Stomach (tissue), 4 donors: ENCODE results near the gene MTM1.

Source experiments
- CTCF ChIP-seq, 7 experiments: fragments of 450-650 bp in 4 of 7; fragments of 200-600 bp in 3 of 7; sonication (generic) in 3 of 7; IDR thresholded peaks; one replicate each; pipeline ENCODE4 v1.5.1; 2016 to 2019; ENCODE audit warnings: antibody characterized with exemption in 7 of 7, control low read depth in 2 of 7, mild to moderate bottlenecking in 1 of 7
- EP300 ChIP-seq: sonication (generic); formaldehyde crosslinking; IDR thresholded peaks from one replicate; pipeline ENCODE4 v1.6.1; 2017; ENCODE audit warnings: antibody characterized with exemption
- POLR2A ChIP-seq, 4 donors: fragments of 450-650 bp; IDR thresholded peaks; one replicate each; pipeline ENCODE4 v1.6.1; 2016; ENCODE audit warnings: antibody characterized with exemption in 4 of 4, control low read depth in 2 of 4, mild to moderate bottlenecking in 1 of 4, moderate library complexity in 1 of 4
- POLR2AphosphoS5 ChIP-seq, 3 donors: sonication (generic); formaldehyde crosslinking; IDR thresholded peaks; one replicate each; pipeline ENCODE4 v1.6.1; 2016; ENCODE audit warnings: antibody characterized with exemption in 3 of 3

DNA sequence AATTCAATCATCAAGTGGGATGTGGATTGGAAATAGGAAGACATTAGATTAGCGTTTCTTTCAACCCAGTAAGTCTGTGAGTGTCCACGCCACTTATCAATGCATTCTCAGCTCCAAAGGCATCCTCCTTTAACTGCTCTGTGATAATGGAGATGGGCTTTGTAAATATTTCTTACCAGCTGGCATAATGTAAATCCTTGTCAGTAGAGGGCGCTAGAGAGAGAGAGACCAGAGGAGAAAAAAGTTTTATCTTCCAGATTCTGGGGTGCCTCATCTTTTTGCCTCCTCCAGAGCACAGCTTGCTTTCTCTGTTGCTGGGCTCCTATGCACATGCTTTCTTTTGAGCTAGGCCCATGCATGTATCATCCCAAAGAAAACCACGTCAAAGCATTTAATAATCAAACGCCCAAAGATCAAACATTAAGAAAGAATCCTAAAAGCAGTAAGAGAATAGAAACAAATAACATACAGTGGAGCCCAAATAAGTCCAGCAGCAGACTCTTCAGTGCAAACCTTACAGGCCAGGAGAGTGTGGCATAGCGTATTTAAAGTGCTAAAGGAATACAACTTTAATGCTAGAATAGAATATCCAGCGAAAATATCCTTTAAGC lies 115.2 kb downstream of the MTM1 start:
- TF ChIP-seq CTCF (IDR thresholded peaks at IDR 0.05) = peak in 3 of 7 experiments; percentile 27 to 40 (median 37)
- TF ChIP-seq POLR2AphosphoS5 (IDR thresholded peaks at IDR 0.05) = no peak
- TF ChIP-seq EP300 = no peak
- TF ChIP-seq POLR2A (IDR thresholded peaks at IDR 0.05) = no peak
